Right atrium auricular region (tissue), 2 donors: ENCODE measurements around the gene ZNF726. TPM values are rescaled to one million over a fixed set of nuclear protein-coding genes. Genes with fewer than 3 reads are reported as not detected.
"Not testable (repeated sequence)": the region's sequence is repeated elsewhere in the genome, so short reads cannot be mapped to it uniquely, and the experiment has no call there.

Experiments used
- DNase-seq: peaks from one replicate; pipeline ENCODE4 v3.0.0-alpha.2; 2019; ENCODE audit warnings: low spot score
- H3K27ac ChIP-seq, 2 donors: fragments of 200-600 bp; sonication (generic); 1 replicate in 1 of 2; 2 replicates in 1 of 2; pipeline ENCODE4 v1.5.1; 2016 to 2019
- H3K27me3 ChIP-seq, 2 donors: fragments of 200-600 bp; sonication (generic); one replicate each; pipeline versions ENCODE4 v1.5.1 to v1.6.0; 2017 to 2019
- H3K36me3 ChIP-seq: fragments of 200-600 bp; sonication (generic); one replicate; pipeline ENCODE4 v1.5.1; 2016
- H3K4me1 ChIP-seq, 2 donors: fragments of 200-600 bp; sonication (generic); one replicate each; pipeline versions ENCODE4 v1.5.1 to v1.6.0; 2017 to 2019
- H3K4me3 ChIP-seq, 2 donors: fragments of 200-600 bp; sonication (generic); 1 replicate in 1 of 2; 2 replicates in 1 of 2; pipeline ENCODE4 v1.5.1; 2017 to 2019; ENCODE audit warnings: mild to moderate bottlenecking in 1 of 2, moderate library complexity in 1 of 2
- H3K9me3 ChIP-seq, 2 donors: fragments of 200-600 bp; sonication (generic); one replicate each; pipeline ENCODE4 v1.5.1; 2019
- CTCF ChIP-seq, 2 donors: fragments of 200-600 bp; sonication (generic); IDR thresholded peaks; one replicate each; pipeline ENCODE4 v1.5.1; 2019; ENCODE audit warnings: antibody characterized with exemption in 2 of 2
- total RNA-seq, 2 donors: library from RNA; depleted of rRNA; stranded (reverse); fragments of >200 nt; gene quantifications; one replicate each; pipeline ENCODE4 v1.1.0, GENCODE V29; 2016

ZNF726 gene
- total RNA-seq, 2 donors from 2014 or later, result not detected

- TF ChIP-seq CTCF (IDR thresholded peaks at IDR 0.05), result no peak
Observed at GRCh38 chr19:23946569-23946968, 31.9 kb downstream of the ZNF726 start.

GRCh38 chr19:23949611-23950010, 34.9 kb downstream of the ZNF726 start:
- Histone ChIP-seq H3K27ac (no peak overlapping the region), H3K4me3 (no peak overlapping the region), H3K36me3 (no peaks in the 10 kb centered on the region), H3K27me3 (no peaks in the 10 kb centered on the region), H3K9me3 (no peaks in the 10 kb centered on the region), H3K4me1 (no peaks in the 10 kb centered on the region)
- no peak for DNase-seq
- no peak for TF ChIP-seq CTCF (IDR thresholded peaks at IDR 0.05)

More at GRCh38 chr19:23946569-23946968, 31.9 kb downstream of the ZNF726 start:
- H3K4me3 ChIP-seq, result no peak overlapping the region
- H3K9me3 ChIP-seq, result no peaks in the 10 kb centered on the region
- no peaks in the 10 kb centered on the region for H3K36me3 ChIP-seq
- no peaks in the 10 kb centered on the region for H3K4me1 ChIP-seq
- DNase-seq, result no peak
- H3K27me3 ChIP-seq, result no peaks in the 10 kb centered on the region
- H3K27ac ChIP-seq, result no peak overlapping the region

GRCh38 chr19:23956051-23956450, 41.4 kb downstream of the ZNF726 start:
- no peak overlapping the region for H3K27ac ChIP-seq
- no peak for DNase-seq
- H3K4me1 ChIP-seq, result no peaks in the 10 kb centered on the region
- H3K27me3 ChIP-seq, result no peaks in the 10 kb centered on the region
- no peak overlapping the region for H3K4me3 ChIP-seq
- H3K9me3 ChIP-seq, result no peaks in the 10 kb centered on the region
- no peak for TF ChIP-seq CTCF (IDR thresholded peaks at IDR 0.05)
- no peaks in the 10 kb centered on the region for H3K36me3 ChIP-seq

- Histone ChIP-seq H3K27ac (no peak overlapping the region), H3K36me3 (no peaks in the 10 kb centered on the region), H3K9me3 (no peaks in the 10 kb centered on the region), H3K4me3 (no peak overlapping the region), H3K27me3 (no peaks in the 10 kb centered on the region), H3K4me1 (no peaks in the 10 kb centered on the region)
- no peak for TF ChIP-seq CTCF (IDR thresholded peaks at IDR 0.05)
- no peak for DNase-seq
Observed at GRCh38 chr19:23957660-23958281, 43.1 kb downstream of the ZNF726 start.

- not testable (repeated sequence) for DNase-seq, H3K9me3 ChIP-seq, H3K36me3 ChIP-seq
Observed at GRCh38 chr19:23963396-23963795, 48.7 kb downstream of the ZNF726 start.

GRCh38 chr19:23963881-23964280, 49.2 kb downstream of the ZNF726 start:
- not testable (repeated sequence) for H3K27me3 ChIP-seq, H3K36me3 ChIP-seq, H3K27ac ChIP-seq, DNase-seq, H3K4me1 ChIP-seq, H3K9me3 ChIP-seq, H3K4me3 ChIP-seq

More at GRCh38 chr19:23963396-23963795, 48.7 kb downstream of the ZNF726 start:
- not testable (repeated sequence) for H3K4me3 ChIP-seq, H3K27ac ChIP-seq, H3K4me1 ChIP-seq, H3K27me3 ChIP-seq

- not testable (repeated sequence) for H3K36me3 ChIP-seq, H3K27ac ChIP-seq, H3K9me3 ChIP-seq, H3K4me1 ChIP-seq, DNase-seq, H3K27me3 ChIP-seq, H3K4me3 ChIP-seq
Observed at GRCh38 chr19:23964334-23964733, 49.6 kb downstream of the ZNF726 start.
